ENCODE measurements around the gene ARHGAP40.

GRCh38 chr20:38629979-38630378, 28.4 kb downstream of the ARHGAP40 start:
- TF ChIP-seq MAX (IDR thresholded peaks at IDR 0.05; ENCODE audit: insufficient read depth, insufficient read length), result no peak
- TF ChIP-seq CTCF (IDR thresholded peaks at IDR 0.05; ENCODE audit: extremely low read depth in 1 of 2, insufficient read depth in 1 of 2, low read depth in 1 of 2, low read length in 2 of 2), result no peak

Data from endothelial cell of umbilical vein (primary cell).